ENCODE results near the gene ZNF350.

Gene ZNF350

GRCh38 chr19:51927859-51928258 lies 58.8 kb downstream of the ZNF350 start:
- H3K9ac ChIP-seq (ENCODE audit: low read depth, low read length): peak overlapping the region; percentile 98
- H3K36me3 ChIP-seq (ENCODE audit: control insufficient read depth, insufficient read depth, low read length): peaks cover 39% of the 10 kb centered on the region
- no peaks in the 10 kb centered on the region for H3K4me1 ChIP-seq (ENCODE audit: control insufficient read depth, insufficient read depth, low read length)
- no peaks in the 10 kb centered on the region for H3K27me3 ChIP-seq (ENCODE audit: control insufficient read depth, insufficient read depth, low read length)
- peak overlapping the region; percentile 97 for H3K4me3 ChIP-seq (ENCODE audit: low read depth, low read length)
- H3K9me3 ChIP-seq (ENCODE audit: control insufficient read depth, insufficient read depth, low read length): peaks cover 23% of the 10 kb centered on the region
- no peak overlapping the region for H3K27ac ChIP-seq (ENCODE audit: low read depth, low read length)

GRCh38 chr19:51926784-51927741 lies 59.6 kb downstream of the ZNF350 start, which contains the start of gene ZNF613:
ZNF613 (plus strand) TSS chr19:51927472; CDS start chr19:51936221, 8,749 bp downstream.
- Histone ChIP-seq H3K9ac (ENCODE audit: low read depth, low read length) (peak within 1 kb of the TSS; percentile 98), H3K4me3 (ENCODE audit: low read depth, low read length) (peak within 1 kb of the TSS; percentile 97), H3K4me1 (ENCODE audit: control insufficient read depth, insufficient read depth, low read length) (no peaks in the 10 kb centered on the region), H3K27ac (ENCODE audit: low read depth, low read length) (peak within 1 kb of the TSS; percentile 95), H3K9me3 (ENCODE audit: control insufficient read depth, insufficient read depth, low read length) (peaks cover 31% of the 10 kb centered on the region), H3K27me3 (ENCODE audit: control insufficient read depth, insufficient read depth, low read length) (no peaks in the 10 kb centered on the region), H3K36me3 (ENCODE audit: control insufficient read depth, insufficient read depth, low read length) (peaks cover 33% of the 10 kb centered on the region)

GRCh38 chr19:51926426-51926783 lies 60.2 kb downstream of the ZNF350 start:
- H3K27ac ChIP-seq (ENCODE audit: low read depth, low read length): peak overlapping the region; percentile 95
- H3K4me3 ChIP-seq (ENCODE audit: low read depth, low read length): peak overlapping the region; percentile 97
- no peaks in the 10 kb centered on the region for H3K4me1 ChIP-seq (ENCODE audit: control insufficient read depth, insufficient read depth, low read length)
- peak overlapping the region; percentile 98 for H3K9ac ChIP-seq (ENCODE audit: low read depth, low read length)
- H3K27me3 ChIP-seq (ENCODE audit: control insufficient read depth, insufficient read depth, low read length): no peaks in the 10 kb centered on the region
- H3K36me3 ChIP-seq (ENCODE audit: control insufficient read depth, insufficient read depth, low read length): peaks cover 26% of the 10 kb centered on the region
- H3K9me3 ChIP-seq (ENCODE audit: control insufficient read depth, insufficient read depth, low read length): peaks cover 38% of the 10 kb centered on the region

- peaks cover 72% of the 10 kb centered on the region for H3K9me3 ChIP-seq (ENCODE audit: control insufficient read depth, insufficient read depth, low read length)
- no peaks in the 10 kb centered on the region for H3K36me3 ChIP-seq (ENCODE audit: control insufficient read depth, insufficient read depth, low read length)
- no peak overlapping the region for H3K4me3 ChIP-seq (ENCODE audit: low read depth, low read length)
- no peak overlapping the region for H3K27ac ChIP-seq (ENCODE audit: low read depth, low read length)
- no peak overlapping the region for H3K9ac ChIP-seq (ENCODE audit: low read depth, low read length)
- no peaks in the 10 kb centered on the region for H3K4me1 ChIP-seq (ENCODE audit: control insufficient read depth, insufficient read depth, low read length)
- no peaks in the 10 kb centered on the region for H3K27me3 ChIP-seq (ENCODE audit: control insufficient read depth, insufficient read depth, low read length)
These were observed 64.7 kb downstream of the ZNF350 start for GRCh38 chr19:51921949-51922348.

- Histone ChIP-seq H3K27ac (ENCODE audit: low read depth, low read length) (no peak overlapping the region), H3K4me3 (ENCODE audit: low read depth, low read length) (no peak overlapping the region), H3K4me1 (ENCODE audit: control insufficient read depth, insufficient read depth, low read length) (no peaks in the 10 kb centered on the region), H3K36me3 (ENCODE audit: control insufficient read depth, insufficient read depth, low read length) (no peaks in the 10 kb centered on the region), H3K27me3 (ENCODE audit: control insufficient read depth, insufficient read depth, low read length) (no peaks in the 10 kb centered on the region), H3K9me3 (ENCODE audit: control insufficient read depth, insufficient read depth, low read length) (peaks cover 85% of the 10 kb centered on the region), H3K9ac (ENCODE audit: low read depth, low read length) (no peak overlapping the region)
These were observed 67.0 kb downstream of the ZNF350 start for GRCh38 chr19:51919606-51920005.

GRCh38 chr19:51916167-51916566 lies 70.5 kb downstream of the ZNF350 start:
- H3K4me1 ChIP-seq (ENCODE audit: control insufficient read depth, insufficient read depth, low read length): no peaks in the 10 kb centered on the region
- no peak overlapping the region for H3K27ac ChIP-seq (ENCODE audit: low read depth, low read length)
- no peak overlapping the region for H3K9ac ChIP-seq (ENCODE audit: low read depth, low read length)
- peaks cover 92% of the 10 kb centered on the region for H3K9me3 ChIP-seq (ENCODE audit: control insufficient read depth, insufficient read depth, low read length)
- no peak overlapping the region for H3K4me3 ChIP-seq (ENCODE audit: low read depth, low read length)
- no peaks in the 10 kb centered on the region for H3K27me3 ChIP-seq (ENCODE audit: control insufficient read depth, insufficient read depth, low read length)
- H3K36me3 ChIP-seq (ENCODE audit: control insufficient read depth, insufficient read depth, low read length): no peaks in the 10 kb centered on the region

- Histone ChIP-seq H3K9me3 (ENCODE audit: control insufficient read depth, insufficient read depth, low read length) (peaks cover 89% of the 10 kb centered on the region), H3K27ac (ENCODE audit: low read depth, low read length) (no peak overlapping the region), H3K27me3 (ENCODE audit: control insufficient read depth, insufficient read depth, low read length) (no peaks in the 10 kb centered on the region), H3K4me3 (ENCODE audit: low read depth, low read length) (no peak overlapping the region), H3K9ac (ENCODE audit: low read depth, low read length) (no peak overlapping the region), H3K36me3 (ENCODE audit: control insufficient read depth, insufficient read depth, low read length) (no peaks in the 10 kb centered on the region), H3K4me1 (ENCODE audit: control insufficient read depth, insufficient read depth, low read length) (no peaks in the 10 kb centered on the region)
These were observed 71.2 kb downstream of the ZNF350 start for GRCh38 chr19:51915324-51915867.

All from HUES48 (cell line).